ENCODE measurements around the gene LSM6.

GRCh38 chr4:146238107-146238506 lies 62.6 kb downstream of the LSM6 start:
- TF ChIP-seq EZH2phosphoT487 (IDR thresholded peaks at IDR 0.05; ENCODE audit: insufficient read depth, low read depth) (no peak), EZH2 (IDR thresholded peaks at IDR 0.05; ENCODE audit: insufficient read depth, poor library complexity, severe bottlenecking) (no peak)
